ENCODE data around the gene AWAT2.

- no peak for TF ChIP-seq POLR2AphosphoS5 (IDR thresholded peaks at IDR 0.05; ENCODE audit: borderline replicate concordance, low read depth, low read length)
- no peak for TF ChIP-seq EZH2 (IDR thresholded peaks at IDR 0.05)
Measured at GRCh38 chrX:70062076-70062475, 12.3 kb upstream of the AWAT2 start, which contains the start of gene OTUD6A.
